PC-3 (cell line): ENCODE measurements around the gene CEACAM5. TPM values are rescaled to one million over a fixed set of nuclear protein-coding genes. Genes with fewer than 3 reads are reported as not detected.
A peak's percentile ranks its signal among the peaks of the same experiment; 100 is the strongest.

Experiments used
- ATAC-seq: fragments of 200-7000 bp; cut with Tn5 transposase; 2 replicates; pipeline ENCODE4 v1.9.1; 2020; ENCODE audit warnings: mild to moderate bottlenecking, moderate library complexity
- Bru-seq: library from RNA; stranded (reverse); fragments of 400-500 nt; gene quantifications from one replicate; lab custom pipeline; 2021; lab: Mats Ljungman, UMichigan
- BruChase-seq, 2 experiments: library from RNA; stranded (reverse); fragments of 400-500 nt; gene quantifications; one replicate each; lab custom pipeline; 2021; lab: Mats Ljungman, UMichigan
- BruUV-seq: library from RNA; stranded (reverse); fragments of 400-500 nt; replicated peaks from 2 replicates; lab custom pipeline; 2021; lab: Mats Ljungman, UMichigan
- CTCF ChIA-PET: fragments of 300-600 bp; sonication (Branson Sonifier 250); formaldehyde crosslinking; loops from one replicate; lab custom pipeline; 2022; ENCODE audit warnings: antibody characterized with exemption; lab: Charles Lee
- POLR2A ChIA-PET: fragments of 300-600 bp; sonication (Branson Sonifier 250); formaldehyde crosslinking; loops from one replicate; lab custom pipeline; 2022; ENCODE audit warnings: antibody characterized with exemption; ENCODE audit not compliant: unreplicated experiment; lab: Charles Lee
- DNase-seq: peaks from one replicate; pipeline ENCODE4 v3.0.0-alpha.2; 2015
- H2AFZ ChIP-seq: fragments of 300-600 bp; sonication (generic); 2 replicates; pipeline ENCODE4 v1.6.0; 2016; ENCODE audit warnings: antibody characterized with exemption, low read length
- H3F3A ChIP-seq: fragments of 300-600 bp; sonication (generic); one replicate; pipeline ENCODE4 v1.6.0; 2017; ENCODE audit warnings: antibody characterized with exemption, low read length, control low read depth, mild to moderate bottlenecking; ENCODE audit not compliant: unreplicated experiment
- H3K27ac ChIP-seq: fragments of 300-600 bp; sonication (generic); 2 replicates; pipeline ENCODE4 v1.5.1; 2016; ENCODE audit warnings: mild to moderate bottlenecking, low read length
- H3K27me3 ChIP-seq: fragments of 300-600 bp; sonication (generic); 2 replicates; pipeline ENCODE4 v1.6.1; 2016; ENCODE audit warnings: low read length, mixed read lengths
- H3K36me3 ChIP-seq: fragments of 300-600 bp; sonication (generic); 2 replicates; pipeline ENCODE4 v1.6.1; 2016; ENCODE audit warnings: low read depth, mixed run types, low read length, mixed read lengths
- H3K4me1 ChIP-seq: fragments of 300-600 bp; sonication (generic); 2 replicates; pipeline ENCODE4 v1.5.1; 2016; ENCODE audit warnings: low read length; ENCODE audit not compliant: insufficient read depth
- H3K4me2 ChIP-seq: fragments of 300-600 bp; sonication (generic); 2 replicates; pipeline ENCODE4 v1.6.0; 2016; ENCODE audit warnings: low read length
- H3K4me3 ChIP-seq: fragments of 300-600 bp; sonication (generic); 2 replicates; pipeline ENCODE4 v1.5.1; 2016; ENCODE audit warnings: mild to moderate bottlenecking, low read length, mixed read lengths
- H3K79me2 ChIP-seq: fragments of 300-600 bp; sonication (generic); 2 replicates; pipeline ENCODE4 v1.6.1; 2017; ENCODE audit warnings: low read length, mixed read lengths
- H3K9ac ChIP-seq: fragments of 300-600 bp; sonication (generic); 2 replicates; pipeline ENCODE4 v1.6.0; 2016; ENCODE audit warnings: mild to moderate bottlenecking, low read length
- H3K9me2 ChIP-seq: fragments of 300-600 bp; sonication (generic); replicated peaks from 2 replicates; pipeline ENCODE4 v1.6.1; 2016; ENCODE audit warnings: mixed run types, low read length, mixed read lengths
- H3K9me3 ChIP-seq: fragments of 300-600 bp; sonication (generic); 2 replicates; pipeline ENCODE4 v1.6.1; 2016; ENCODE audit warnings: low read length, mixed read lengths
- H4K20me1 ChIP-seq: fragments of 300-600 bp; sonication (generic); 2 replicates; pipeline ENCODE4 v1.6.1; 2016; ENCODE audit warnings: low read length, mixed read lengths
- CTCF ChIP-seq: fragments of 300-600 bp; sonication (generic); conservative IDR thresholded peaks from 2 replicates; pipeline ENCODE4 v1.5.1; 2017; ENCODE audit warnings: antibody characterized with exemption, low read depth, mild to moderate bottlenecking, low read length
- EZH2 ChIP-seq: fragments of 300-600 bp; sonication (generic); IDR thresholded peaks from one replicate; pipeline ENCODE4 v1.6.1; 2017; ENCODE audit warnings: antibody characterized with exemption, mild to moderate bottlenecking, low read length; ENCODE audit not compliant: unreplicated experiment
- EZH2phosphoT487 ChIP-seq: fragments of 300-600 bp; sonication (generic); IDR thresholded peaks from 2 replicates; pipeline ENCODE4 v1.6.1; 2018; ENCODE audit warnings: mild to moderate bottlenecking, antibody characterized with exemption, low read length, borderline replicate concordance
- intact Hi-C: fragments of 100-400 bp; cut with micrococcal nuclease; formaldehyde crosslinking; loops from 2 replicates; pipeline ENCODE4 v1.9.0; 2023
- long read RNA-seq: library from polyadenylated mRNA; unstranded; transcript quantifications from one replicate; pipeline ENCODE4 v2.0.0, GENCODE V29; 2021; ENCODE audit not compliant: unreplicated experiment
- total RNA-seq: library from RNA; depleted of rRNA; stranded (reverse); fragments of >200 nt; gene quantifications from 2 replicates; pipeline ENCODE4 v1.2.3, GENCODE V29; 2014; rRNA removed

CEACAM5 gene
- total RNA-seq = 0.75 and 2.8 TPM in 2 replicates
- Bru-seq, nascent RNA = percentile 82 among the genes with signal in this experiment
- percentile 92 among the genes with signal in this experiment for BruChase-seq, experiment 1, labeled RNA remaining after a 6-hour chase
- percentile 90 among the genes with signal in this experiment for BruChase-seq, experiment 2, labeled RNA remaining after a 2-hour chase
- long read RNA-seq, transcript CEACAM5-201 (10 exons, 2,874 nt) = major isoform, 20 of 56 reads
- long read RNA-seq, partial matches to known transcripts = 24 of 56 reads
- long read RNA-seq, other reads (novel, unspliced or antisense) = 6 of 56 reads

- Histone ChIP-seq H2AFZ (no peak within 1 kb of the TSS), H3K9ac (no peak within 1 kb of the TSS), H3K27me3 (no peaks in the 10 kb centered on the region), H3K4me3 (no peak within 1 kb of the TSS), H3K36me3 (no peaks in the 10 kb centered on the region; the same call in 1 of the 2 replicates), H3K4me2 (no peak within 1 kb of the TSS), H3K4me1 (no peaks in the 10 kb centered on the region), H3K79me2 (no peaks in the 10 kb centered on the region), H3K9me2 (no peaks in the 10 kb centered on the region), H3K27ac (no peak within 1 kb of the TSS), H3K9me3 (no peaks in the 10 kb centered on the region), H3F3A (no peaks in the 10 kb centered on the region), H4K20me1 (no peaks in the 10 kb centered on the region)
- POLR2A ChIA-PET = no interaction called here
- no TSS peak for BruUV-seq
- ATAC-seq (no peak), DNase-seq (no peak)
- CTCF ChIA-PET = no interaction called here
- intact Hi-C loops = no loop called here
- TF ChIP-seq EZH2 = no peak
- no peak for TF ChIP-seq CTCF
- TF ChIP-seq EZH2phosphoT487 = no peak
Observed at GRCh38 chr19:41708481-41708880, at the start of gene CEACAM5. Gene CEACAM5, plus strand, starts transcription at chr19:41708626. Its CDS starts 106 bp downstream, at chr19:41708732.

GRCh38 chr19:41666075-41666474 is 42.4 kb upstream of the CEACAM5 start:
- TF ChIP-seq CTCF (no peak), EZH2 (no peak), EZH2phosphoT487 (no peak)
- Histone ChIP-seq H3K27ac (no peak overlapping the region), H3K9ac (no peak overlapping the region), H4K20me1 (no peaks in the 10 kb centered on the region), H2AFZ (no peak overlapping the region), H3K27me3 (peaks cover 10% of the 10 kb centered on the region), H3F3A (no peaks in the 10 kb centered on the region), H3K9me3 (peaks cover 5% of the 10 kb centered on the region; the same call in 1 of the 2 replicates), H3K79me2 (no peaks in the 10 kb centered on the region), H3K4me1 (no peaks in the 10 kb centered on the region), H3K4me3 (no peak overlapping the region), H3K9me2 (no peaks in the 10 kb centered on the region), H3K36me3 (no peaks in the 10 kb centered on the region), H3K4me2 (no peak overlapping the region)
- no TSS peak for BruUV-seq
- DNase-seq (no peak), ATAC-seq (no peak)
- intact Hi-C loops = no loop called here
- ChIA-PET CTCF (no interaction called here), POLR2A (no interaction called here)

GRCh38 chr19:41668315-41668714 is 40.1 kb upstream of the CEACAM5 start:
- Histone ChIP-seq H2AFZ (no peak overlapping the region), H3K9me3 (peaks cover 5% of the 10 kb centered on the region; the same call in 1 of the 2 replicates), H3K27me3 (peaks cover 28% of the 10 kb centered on the region), H3K4me3 (no peak overlapping the region), H4K20me1 (no peaks in the 10 kb centered on the region), H3K9me2 (no peaks in the 10 kb centered on the region), H3K36me3 (no peaks in the 10 kb centered on the region), H3K79me2 (no peaks in the 10 kb centered on the region), H3F3A (no peaks in the 10 kb centered on the region), H3K27ac (no peak overlapping the region), H3K4me1 (no peaks in the 10 kb centered on the region), H3K4me2 (no peak overlapping the region), H3K9ac (no peak overlapping the region)
- intact Hi-C loops = no loop called here
- BruUV-seq = no TSS peak
- ChIA-PET CTCF (no interaction called here), POLR2A (no interaction called here)
- no peak for DNase-seq
- TF ChIP-seq CTCF (no peak), EZH2phosphoT487 (no peak), EZH2 (no peak)
- no peak for ATAC-seq
